ENCODE data around the gene FASN.

DNA sequence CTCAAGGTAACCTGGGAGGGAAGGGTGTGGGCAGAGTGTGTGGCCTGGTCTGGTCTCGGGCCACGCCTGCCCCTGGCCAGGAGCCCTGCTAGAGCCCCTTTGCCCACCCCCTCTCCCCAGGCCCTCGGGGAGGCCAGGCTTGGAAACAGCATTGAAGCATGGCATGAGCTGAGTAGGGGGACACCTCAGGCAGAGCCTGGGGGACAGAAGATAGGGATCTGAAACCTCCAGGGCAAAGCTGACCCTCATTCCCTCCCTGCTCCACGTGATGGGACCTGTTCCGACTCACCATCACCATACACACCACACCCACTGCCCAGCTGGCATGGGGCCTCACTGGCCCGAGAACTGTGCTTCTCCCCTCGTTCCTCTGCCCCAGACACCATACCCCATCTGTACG, 48.9 kb downstream of the FASN start:
- TF ChIP-seq CTCF (IDR thresholded peaks at IDR 0.05) = no peak
- TF ChIP-seq EP300 (IDR thresholded peaks at IDR 0.05) = no peak
